Measurements from ENCODE around the gene PFKFB3.

- no peak for TF ChIP-seq CTCF (IDR thresholded peaks at IDR 0.05)
- no peak for TF ChIP-seq POLR2A (IDR thresholded peaks at IDR 0.05)
Measured at GRCh38 chr10:6218692-6219493, 16.2 kb downstream of the PFKFB3 start.
